Right kidney (tissue), 9 donors: ENCODE results near the gene CCL11.

Experiments
- DNase-seq: peaks from one replicate; pipeline ENCODE4 v3.0.0-alpha.2; 2016
- long read RNA-seq, 8 donors: transcript quantifications; one replicate each; lab custom pipeline, GENCODE V29; 2026

Gene CCL11
- long read RNA-seq, donor 1, partial matches to known transcripts, result 0 of 3 reads
- long read RNA-seq, donor 1, other reads (novel, unspliced or antisense), result 0 of 3 reads
- long read RNA-seq, donor 2, result 0 reads
- long read RNA-seq, donor 3, result 0 reads
- long read RNA-seq, donor 4, result 0 reads
- long read RNA-seq, donor 5, partial matches to known transcripts, result 0 of 1 reads
- long read RNA-seq, donor 5, other reads (novel, unspliced or antisense), result 0 of 1 reads
- long read RNA-seq, donor 6, partial matches to known transcripts, result 0 of 1 reads
- long read RNA-seq, donor 6, other reads (novel, unspliced or antisense), result 0 of 1 reads
- long read RNA-seq, donor 7, result 0 reads
- long read RNA-seq, donor 8, partial matches to known transcripts, result 0 of 4 reads
- long read RNA-seq, donor 8, other reads (novel, unspliced or antisense), result 0 of 4 reads

DNA sequence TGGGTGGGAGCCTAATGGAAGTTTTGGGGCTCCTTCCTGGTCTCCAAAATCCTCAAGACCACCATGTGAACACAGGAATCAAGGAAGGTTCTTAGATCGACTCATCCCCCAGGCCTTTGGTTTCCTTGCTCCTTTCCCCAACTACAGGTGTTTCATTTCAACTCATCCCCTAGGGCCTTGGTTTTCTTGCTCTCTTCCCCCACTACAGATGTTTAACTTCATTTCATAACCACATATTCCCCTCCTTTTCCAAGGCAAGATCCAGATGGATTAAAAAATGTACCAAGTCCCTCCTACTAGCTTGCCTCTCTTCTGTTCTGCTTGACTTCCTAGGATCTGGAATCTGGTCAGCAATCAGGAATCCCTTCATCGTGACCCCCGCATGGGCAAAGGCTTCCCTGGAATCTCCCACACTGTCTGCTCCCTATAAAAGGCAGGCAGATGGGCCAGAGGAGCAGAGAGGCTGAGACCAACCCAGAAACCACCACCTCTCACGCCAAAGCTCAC is at the start of gene CCL11:
Gene CCL11 (plus strand): TSS at position 457 of the 507 bp plus-strand sequence. CDS start 67 bp downstream, outside the sequence.
- peak; percentile 21 for DNase-seq

DNA sequence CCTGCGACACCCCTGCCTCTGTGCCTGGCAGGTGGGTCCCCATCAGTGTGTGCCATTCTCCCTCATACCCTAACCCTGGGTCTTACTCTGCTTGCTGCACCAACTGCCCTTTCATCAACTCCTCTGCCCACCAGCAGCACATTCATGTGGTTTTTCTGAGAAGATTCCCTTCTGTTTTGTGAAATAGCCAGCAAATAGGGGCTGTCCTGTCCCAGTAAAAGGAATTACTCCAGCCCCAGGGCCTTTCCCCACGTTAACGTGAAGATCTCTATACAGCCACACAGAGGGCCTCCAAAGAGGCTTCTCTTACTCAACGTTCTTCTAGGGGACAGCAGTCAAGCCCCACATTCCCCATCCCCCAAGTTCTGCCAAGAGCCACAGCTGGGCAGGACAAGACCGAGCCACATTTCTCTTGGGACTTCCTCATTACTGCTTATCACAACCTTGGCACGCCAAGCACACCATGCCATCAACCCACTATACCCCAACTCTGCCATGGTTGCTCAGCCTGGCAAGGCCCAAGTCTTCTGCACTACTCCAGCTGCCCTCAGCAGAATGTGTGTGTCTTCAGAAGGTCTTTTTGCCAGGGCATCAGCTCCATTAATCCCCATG is 49.2 kb upstream of the CCL11 start:
- DNase-seq, result no peak

DNA sequence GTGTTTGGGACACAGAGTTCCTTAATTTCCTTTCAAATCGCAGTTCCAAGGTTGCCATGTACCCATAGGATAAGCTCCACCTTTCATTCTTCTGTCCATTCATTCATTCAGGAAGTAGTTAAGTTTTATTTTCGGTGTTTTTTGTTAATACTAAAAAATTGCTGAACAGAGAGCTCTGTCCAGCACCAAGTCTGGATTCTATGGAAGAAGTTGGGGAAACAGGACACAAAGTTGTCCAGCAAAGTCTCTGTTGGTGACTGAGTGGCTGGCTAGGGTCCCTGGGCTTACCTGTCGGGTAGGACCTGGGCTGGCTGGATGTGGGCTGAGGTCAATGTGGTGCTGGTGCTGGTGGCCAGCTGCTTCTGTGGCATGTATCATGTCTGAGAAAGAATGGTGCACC is 48.1 kb upstream of the CCL11 start:
- DNase-seq, result no peak

- no peak for DNase-seq
Measured at GRCh38 chr17:34241062-34241461, 44.5 kb upstream of the CCL11 start.

DNA sequence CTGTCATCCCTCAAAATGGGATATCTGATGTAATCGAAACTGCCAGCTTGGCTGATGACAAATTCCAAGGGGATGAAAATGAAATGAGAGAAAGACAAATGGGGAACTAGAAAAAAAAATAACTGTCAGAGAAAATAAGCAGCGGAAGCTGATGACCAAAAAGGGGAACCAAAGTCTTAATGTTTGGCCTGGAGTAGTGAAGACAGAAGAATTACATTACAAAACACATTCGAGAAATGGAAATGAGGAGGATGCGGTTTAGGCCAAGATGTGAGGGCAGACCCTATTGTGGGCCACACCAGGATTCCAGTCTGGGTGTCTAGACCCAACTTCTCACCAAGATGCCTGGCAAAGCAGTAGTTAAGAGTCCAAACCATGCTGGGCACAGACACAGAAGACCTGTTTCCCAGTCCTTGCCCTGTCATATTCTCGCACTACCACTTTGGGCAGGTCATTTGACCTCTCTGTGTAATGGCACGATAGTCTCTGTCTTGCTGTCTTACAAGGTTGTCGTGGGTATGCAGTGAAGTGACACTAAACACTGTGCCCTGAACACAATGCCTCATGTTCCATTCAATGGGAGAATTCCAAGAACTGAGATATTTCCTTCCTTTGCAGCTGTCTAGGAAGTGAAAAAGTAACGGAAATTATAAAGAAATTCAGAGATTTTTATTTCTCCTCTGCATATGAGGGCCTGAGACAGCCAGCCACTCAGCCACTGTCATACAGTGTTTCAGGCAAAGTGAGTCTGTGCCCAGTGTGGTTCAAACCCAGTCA is 42.8 kb upstream of the CCL11 start:
- no peak for DNase-seq

DNA sequence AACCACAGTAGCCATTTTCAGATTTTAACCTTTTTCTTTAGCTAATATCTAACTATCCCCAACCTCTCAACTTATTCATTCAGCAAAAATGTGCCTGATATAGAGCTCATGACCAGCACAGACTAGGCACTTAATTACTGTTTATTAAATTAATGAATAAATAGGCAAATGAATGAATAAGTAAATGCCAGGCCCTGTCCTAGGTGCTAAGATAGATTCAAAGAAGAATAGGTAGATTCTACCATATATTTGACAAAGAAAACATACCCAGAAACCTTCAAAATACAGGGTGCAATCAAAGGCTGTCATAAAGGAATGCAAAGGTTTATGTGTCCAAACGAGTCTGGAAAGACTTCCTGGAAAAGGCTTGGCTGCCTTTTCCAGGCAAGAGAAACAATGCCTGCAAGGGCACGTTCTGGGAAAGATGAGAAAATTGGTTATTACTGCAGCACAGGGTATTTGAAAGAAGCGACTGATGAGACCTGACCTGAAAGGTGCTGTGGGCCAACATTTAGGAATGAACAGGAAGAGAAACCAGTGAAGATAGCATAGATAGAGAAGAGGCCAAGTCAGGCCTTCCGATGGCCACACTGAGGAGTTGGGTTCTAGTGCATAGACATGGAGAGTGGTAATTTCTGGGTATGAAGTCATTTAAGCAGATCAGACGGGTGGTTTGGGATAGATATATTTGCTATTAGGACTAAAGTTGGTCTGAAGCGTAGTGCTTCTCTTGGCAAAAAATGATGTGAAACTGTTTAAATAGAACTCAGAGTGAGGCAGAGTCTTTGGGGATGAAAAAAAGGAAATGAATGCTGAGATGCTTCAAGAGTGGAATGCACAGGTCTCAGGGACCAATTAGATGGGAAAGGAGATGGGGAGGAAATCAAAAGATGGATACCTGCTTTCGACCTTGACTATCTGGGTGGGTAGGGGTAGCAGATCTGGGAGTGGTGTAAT is 41.9 kb upstream of the CCL11 start:
- DNase-seq, result no peak

- DNase-seq, result no peak
Measured at GRCh38 chr17:34245351-34245905, 40.1 kb upstream of the CCL11 start.

DNA sequence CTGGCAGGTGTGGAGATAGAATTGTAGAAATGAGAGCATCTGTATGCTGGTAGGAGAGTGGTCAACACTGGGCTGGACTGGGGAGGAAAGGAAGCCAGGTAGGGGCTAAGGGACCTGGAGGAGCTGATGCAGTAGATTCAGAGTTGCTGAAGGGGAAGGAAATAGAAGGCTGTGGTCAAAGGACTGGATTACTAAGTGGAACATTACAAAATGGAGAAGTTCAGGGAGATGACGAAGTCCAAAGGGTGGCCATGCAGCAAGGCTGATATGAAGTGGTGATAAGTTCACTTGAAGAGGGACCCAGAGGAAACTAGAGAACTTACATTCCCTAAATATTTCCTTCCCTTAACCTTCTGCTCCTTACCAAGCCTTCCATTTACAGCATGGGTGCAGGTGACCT is 39.1 kb upstream of the CCL11 start:
- DNase-seq, result no peak

DNA sequence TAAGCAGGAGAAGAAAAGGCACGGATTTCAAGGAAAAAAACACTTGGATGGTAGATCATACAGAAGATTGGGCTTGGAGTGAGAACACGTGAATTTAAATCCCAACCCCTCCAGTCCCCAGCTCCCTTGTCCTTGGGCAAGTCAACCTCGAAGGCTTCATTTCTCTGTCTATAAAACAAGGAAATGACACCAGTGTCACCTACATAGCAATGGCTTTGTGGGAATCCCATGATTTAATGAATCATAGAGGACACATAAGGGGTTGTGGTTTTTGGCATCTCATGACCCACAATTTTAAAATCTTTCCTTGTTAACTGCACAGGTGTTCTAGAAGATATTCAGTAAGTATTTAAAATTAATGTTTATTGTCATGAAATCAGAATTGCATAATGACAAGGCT is 38.7 kb upstream of the CCL11 start:
- DNase-seq, result no peak

DNA sequence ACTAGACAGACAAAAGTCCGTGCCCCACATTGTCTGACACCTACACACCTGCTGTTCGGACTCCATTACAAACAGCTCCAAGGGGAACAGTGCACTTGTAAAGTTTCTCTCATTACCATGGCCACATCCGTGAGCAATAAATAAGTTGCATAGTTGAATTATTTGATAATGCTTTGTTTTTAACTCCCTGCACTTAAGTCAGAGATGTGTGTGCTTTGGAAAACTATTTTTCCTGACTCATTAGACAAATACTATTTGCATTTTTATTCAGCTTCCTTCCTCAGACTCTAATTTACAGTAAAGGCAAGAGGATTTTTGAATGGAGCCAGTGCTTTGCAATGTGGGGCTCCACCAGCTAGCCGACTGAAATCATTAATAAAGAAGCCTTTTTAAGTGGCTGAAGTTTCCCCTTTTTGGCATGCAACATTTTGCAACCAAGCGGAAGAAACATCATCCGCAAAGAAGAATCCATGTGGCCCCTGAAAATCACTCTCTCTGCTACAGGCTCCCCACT is 37.0 kb upstream of the CCL11 start:
- no peak for DNase-seq

DNA sequence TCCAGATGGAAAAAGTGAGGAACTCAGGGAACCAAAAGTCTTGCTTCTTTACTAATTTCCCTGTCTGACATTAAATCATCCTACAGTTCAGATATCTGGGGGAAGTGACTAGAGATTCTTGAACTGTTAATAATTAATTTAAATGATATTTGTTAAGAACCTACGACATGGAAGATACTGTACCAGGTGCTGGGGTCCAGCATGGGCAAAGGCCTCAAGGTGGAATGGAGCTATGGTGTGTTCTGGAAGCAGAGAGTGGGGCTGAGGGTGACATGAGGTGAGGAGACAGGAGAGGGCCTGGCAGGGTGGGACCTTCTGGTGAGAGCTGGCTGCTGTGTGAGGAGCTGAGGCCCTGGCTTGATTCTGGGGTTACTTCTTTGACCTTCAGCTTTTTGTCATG is 36.5 kb upstream of the CCL11 start:
- DNase-seq, result no peak

DNA sequence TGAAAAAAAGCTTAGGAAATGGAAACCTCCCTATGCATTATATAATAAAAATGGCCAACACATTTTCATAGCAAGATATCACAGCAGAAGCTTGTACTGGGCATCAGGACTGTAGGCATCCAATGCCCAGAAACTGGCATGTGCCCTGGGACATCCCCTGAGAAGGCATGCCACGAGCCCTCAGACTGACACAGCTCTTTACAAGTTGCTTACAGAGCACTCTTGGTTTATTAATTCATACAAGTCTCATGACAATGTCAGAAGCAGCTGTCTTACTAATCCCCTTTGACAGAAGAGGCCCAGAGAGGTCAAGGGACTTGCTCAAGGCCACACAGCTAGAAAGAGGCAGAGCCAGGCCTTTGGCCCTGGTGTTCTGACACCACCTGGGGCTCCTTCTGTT is 36.1 kb upstream of the CCL11 start:
- no peak for DNase-seq

DNA sequence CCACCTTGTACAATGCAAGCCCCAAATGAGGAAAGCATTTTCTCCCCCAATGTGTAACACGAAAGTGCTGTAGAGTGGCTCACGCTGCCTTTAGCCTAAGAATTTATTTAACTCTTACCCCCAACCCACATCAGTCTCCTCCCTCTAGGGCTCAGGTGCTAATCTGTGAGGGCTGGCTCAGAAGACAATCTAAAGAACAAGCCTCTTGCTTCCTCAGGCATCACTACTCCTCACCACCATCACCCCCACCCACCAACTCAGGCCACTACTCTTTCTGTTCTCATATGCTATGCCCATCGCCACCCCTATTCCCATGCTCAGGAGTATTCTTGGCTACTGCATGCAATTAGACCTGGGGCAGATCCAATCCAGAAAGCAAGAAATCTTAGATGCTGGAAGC is 34.4 kb upstream of the CCL11 start:
- no peak for DNase-seq

GRCh38 chr17:34252095-34252443 is 33.5 kb upstream of the CCL11 start:
- DNase-seq, result no peak

- DNase-seq, result peak; percentile 44
Measured at GRCh38 chr17:34252444-34253138, 33.0 kb upstream of the CCL11 start.

- DNase-seq, result no peak
Measured at GRCh38 chr17:34253139-34253525, 32.4 kb upstream of the CCL11 start.

GRCh38 chr17:34254146-34254545 is 31.4 kb upstream of the CCL11 start:
- DNase-seq, result no peak

GRCh38 chr17:34254651-34255380 is 30.7 kb upstream of the CCL11 start, which contains the start of gene CCL2:
Gene CCL2 (plus strand): TSS chr17:34255285. CDS start chr17:34255350, 65 bp downstream.
- DNase-seq, result peak; percentile 59

- DNase-seq, result peak; percentile 49
Measured at GRCh38 chr17:34255381-34255732, 30.2 kb upstream of the CCL11 start.

DNA sequence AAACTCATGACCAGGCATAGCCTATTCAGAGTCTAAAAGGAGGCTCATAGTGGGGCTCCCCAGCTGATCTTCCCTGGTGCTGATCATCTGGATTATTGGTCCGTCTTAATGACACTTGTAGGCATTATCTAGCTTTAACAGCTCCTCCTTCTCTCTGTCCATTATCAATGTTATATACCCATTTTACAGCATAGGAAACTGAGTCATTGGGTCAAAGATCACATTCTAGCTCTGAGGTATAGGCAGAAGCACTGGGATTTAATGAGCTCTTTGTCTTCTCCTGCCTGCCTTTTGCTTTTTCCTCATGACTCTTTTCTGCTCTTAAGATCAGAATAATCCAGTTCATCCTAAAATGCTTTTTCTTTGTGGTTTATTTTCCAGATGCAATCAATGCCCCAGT is 29.7 kb upstream of the CCL11 start:
- DNase-seq, result no peak
